K562 (cell line): ENCODE results near the gene CLCNKB. TPM values are rescaled to one million over a fixed set of nuclear protein-coding genes. Genes with fewer than 3 reads are reported as not detected.
A peak's percentile ranks its signal among the peaks of the same experiment; 100 is the strongest.

Experiments used
- CCNT2 ChIP-seq: IDR thresholded peaks from 2 replicates; pipeline ENCODE4 v1.6.1; 2011; ENCODE audit warnings: borderline replicate concordance, low read depth, mild to moderate bottlenecking, moderate library complexity, mixed read lengths, low read length; ENCODE audit not compliant: insufficient read length; ENCODE audit errors: extremely low read depth
- DACH1 ChIP-seq: fragments of 450-650 bp; IDR thresholded peaks from 2 replicates; pipeline ENCODE4 v1.6.1; 2018; ENCODE audit not compliant: partially characterized antibody
- ELF1 ChIP-seq: fragments of 200-800 bp; sonication (Bioruptor generic); IDR thresholded peaks from 2 replicates; pipeline ENCODE4 v1.6.1; 2016; ENCODE audit warnings: missing genetic modification characterization, missing compliant biosample characterization
- HCFC1 ChIP-seq: IDR thresholded peaks from 2 replicates; pipeline ENCODE4 v1.6.1; 2012; ENCODE audit warnings: low read depth, low read length, improper control_type of control experiment
- HDAC2 ChIP-seq: fragments of 450-650 bp; IDR thresholded peaks from 2 replicates; pipeline ENCODE4 v1.6.1; 2016; ENCODE audit warnings: mild to moderate bottlenecking
- JUND ChIP-seq, 2 experiments: IDR thresholded peaks; 2 replicates in 1 of 2; 3 replicates in 1 of 2; pipeline ENCODE4 v1.6.1; 2011; ENCODE audit warnings: borderline replicate concordance in 2 of 2, low read depth in 2 of 2, low read length in 2 of 2, improper control_type of control experiment in 1 of 2, missing biosample characterization in 1 of 2, missing genetic modification characterization in 1 of 2, missing genetic modification reagents in 1 of 2
- KDM4B ChIP-seq, 2 experiments: fragments of 450-650 bp in 1 of 2; sonication (generic) in 1 of 2; IDR thresholded peaks; 2 replicates each; pipeline ENCODE4 v1.6.1; 2016 to 2017; ENCODE audit warnings: borderline replicate concordance in 2 of 2, antibody characterized with exemption in 1 of 2, low read depth in 1 of 2, mild to moderate bottlenecking in 1 of 2
- MAFG ChIP-seq: fragments of 450-650 bp; conservative IDR thresholded peaks from 2 replicates; pipeline ENCODE4 v1.6.1; 2016; ENCODE audit warnings: missing genetic modification characterization, missing compliant biosample characterization
- MEIS2 ChIP-seq: fragments of 450-650 bp; IDR thresholded peaks from 2 replicates; pipeline ENCODE4 v1.6.1; 2014; ENCODE audit warnings: mild to moderate bottlenecking; ENCODE audit not compliant: partially characterized antibody
- MTA1 ChIP-seq: fragments of 450-650 bp; IDR thresholded peaks from 2 replicates; pipeline ENCODE4 v1.6.1; 2017; ENCODE audit warnings: borderline replicate concordance
- NR2C2 ChIP-seq, 2 experiments: fragments of 200-800 bp in 1 of 2; sonication (Bioruptor generic) in 1 of 2; sonication (generic) in 1 of 2; formaldehyde crosslinking in 1 of 2; IDR thresholded peaks; 2 replicates each; pipeline versions ENCODE4 v1.6.1 to v1.8.0; 2016 to 2022; ENCODE audit warnings: mild to moderate bottlenecking in 1 of 2, missing compliant biosample characterization in 1 of 2, missing genetic modification characterization in 1 of 2, missing genetic modification reagents in 1 of 2
- NR4A1 ChIP-seq, 2 experiments: fragments of 250-450 bp in 1 of 2; fragments of 450-650 bp in 1 of 2; sonication (Bioruptor Pico) in 1 of 2; IDR thresholded peaks; 2 replicates each; pipeline versions ENCODE4 v1.4.0 to v1.6.1; 2016 to 2020; ENCODE audit warnings: mild to moderate bottlenecking in 2 of 2, missing compliant biosample characterization in 1 of 2, missing genetic modification characterization in 1 of 2, moderate library complexity in 1 of 2
- PBX2 ChIP-seq, 2 experiments: IDR thresholded peaks in 1 of 2; conservative IDR thresholded peaks in 1 of 2; 2 replicates each; pipeline ENCODE4 v1.6.1; 2016; ENCODE audit warnings: low read depth in 2 of 2, mild to moderate bottlenecking in 1 of 2, missing compliant biosample characterization in 1 of 2, missing genetic modification characterization in 1 of 2, moderate library complexity in 1 of 2
- PKNOX1 ChIP-seq: fragments of 450-650 bp; IDR thresholded peaks from 2 replicates; pipeline ENCODE4 v1.6.1; 2016
- PPARD ChIP-seq: fragments of 250-450 bp; sonication (Bioruptor Pico); IDR thresholded peaks from 2 replicates; pipeline ENCODE4 v1.8.0; 2022; ENCODE audit warnings: inconsistent platforms, mild to moderate bottlenecking, moderate library complexity
- PTBP1 ChIP-seq: fragments of 200-400 bp; formaldehyde crosslinking; IDR thresholded peaks from 2 replicates; pipeline ENCODE4 v1.6.1; 2017; ENCODE audit warnings: low read depth, low read length
- SMARCA5 ChIP-seq: fragments of 450-650 bp; IDR thresholded peaks from 2 replicates; pipeline ENCODE4 v1.6.1; 2016
- TBP ChIP-seq: optimal IDR thresholded peaks from 2 replicates; pipeline ENCODE3; 2011; ENCODE audit warnings: low read depth, low read length, improper control_type of control experiment
- ZFP30 ChIP-seq: fragments of 250-450 bp; sonication (Bioruptor Pico); IDR thresholded peaks from 2 replicates; pipeline ENCODE4 v1.8.0; 2022; ENCODE audit warnings: moderate library complexity, mild to moderate bottlenecking, inconsistent platforms, borderline replicate concordance
- ZNF589 ChIP-seq: fragments of 200-800 bp; sonication (Bioruptor generic); IDR thresholded peaks from 2 replicates; pipeline ENCODE4 v1.6.1; 2016; ENCODE audit warnings: low read depth, missing genetic modification characterization, missing compliant biosample characterization
- ZNF644 ChIP-seq: fragments of 200-800 bp; sonication (Bioruptor generic); IDR thresholded peaks from 2 replicates; pipeline ENCODE4 v1.6.1; 2016; ENCODE audit warnings: low read depth, missing genetic modification characterization, missing compliant biosample characterization
- polyA plus RNA-seq, 8 experiments: library from polyadenylated mRNA; depleted of rRNA in 4 of 8; stranded (reverse) in 5 of 8; unstranded in 3 of 8; fragments of >200 nt; fragmentation: Nextera tagmentation in 2 of 8; fragmentation: Illumina TruSeq in 1 of 8; extraction: Ambion mirVana in 2 of 8; extraction: Trizol in 1 of 8; gene quantifications; 2 replicates each; pipeline versions ENCODE4 v1.2.1 to v1.2.3, GENCODE V29; 2011 to 2014; ENCODE audit warnings: inconsistent platforms in 1 of 8, missing spikeins in 1 of 8
- total RNA-seq, 7 experiments: library from RNA; depleted of rRNA in 6 of 7; stranded (reverse); fragments of >200 nt in 6 of 7; fragmentation: Illumina TruSeq in 2 of 7; extraction: Trizol in 2 of 7; gene quantifications; 2 replicates each; pipeline versions ENCODE4 v1.2.1 to v1.2.3, GENCODE V29; 2011 to 2021; ENCODE audit warnings: low replicate concordance in 1 of 7

The CLCNKB gene
- total and polyA plus RNA-seq, 9 of the 15 experiments (the other 6 are each of a cell fraction or from before 2014, with no cell fraction given): 0.08 to 1.7 (median 0.64) TPM

- TF ChIP-seq PBX2 (CRISPR knock-in tag; IDR thresholded peaks at IDR 0.05; ENCODE audit: low read depth) (no peak), PBX2 (tag; conservative IDR thresholded peaks at IDR 0.05; ENCODE audit: low read depth) (no peak), HDAC2 (peak; percentile 86), PTBP1 (0 out of 2 replicates have a peak, but pooled peaks have one; percentile 14), PKNOX1 (peak; percentile 33; the same call in 1 of the 2 replicates), TBP (peak; percentile 58), MTA1 (0 out of 2 replicates have a peak, but pooled peaks have one; percentile 17), HCFC1 (peak; percentile 52; the same call in 1 of the 2 replicates), JUND (IDR thresholded peaks at IDR 0.05; ENCODE audit: borderline replicate concordance, low read depth, low read length) (peak; percentile 45; the same call in 1 of the 2 replicates), JUND (tag; IDR thresholded peaks at IDR 0.05; ENCODE audit: borderline replicate concordance, low read depth, low read length) (no peak), ELF1 (tag) (peak; percentile 92), NR4A1 (CRISPR knock-in tag; IDR thresholded peaks at IDR 0.05) (no peak), NR4A1 (tag; IDR thresholded peaks at IDR 0.05) (0 out of 2 replicates have a peak, but pooled peaks have one; percentile 7), ZNF589 (CRISPR knock-in tag) (0 out of 2 replicates have a peak, but pooled peaks have one; percentile 59), NR2C2 (CRISPR knock-in tag; IDR thresholded peaks at IDR 0.05) (peak; percentile 78), NR2C2 (tag; IDR thresholded peaks at IDR 0.05) (peak; percentile 85), KDM4B (IDR thresholded peaks at IDR 0.05; ENCODE audit: borderline replicate concordance in 2 of 2, low read depth in 1 of 2) (peak in 1 of 2 experiments; percentile 24; a peak in 1 of 4 replicates), MAFG (tag) (no peak), ZFP30 (no peak), CCNT2 (peak; percentile 91), PPARD (CRISPR knock-in tag) (no peak), MEIS2 (peak; percentile 70), ZNF644 (0 out of 2 replicates have a peak, but pooled peaks have one; percentile 68), DACH1 (peak; percentile 30), SMARCA5 (peak; percentile 96)
Measured at GRCh38 chr1:16012590-16013219, 30.9 kb upstream of the CLCNKB start (continued).
